Measurements from ENCODE around the gene PPIP5K2. TPM values are rescaled to one million over a fixed set of nuclear protein-coding genes. Genes with fewer than 3 reads are reported as not detected.

The PPIP5K2 gene
- 10 to 100 TPM; 53.5 to 59.0 (median 56.9) TPM for total RNA-seq

- no peak for TF ChIP-seq CTCF (IDR thresholded peaks at IDR 0.05; ENCODE audit: low read depth)
Observed at GRCh38 chr5:103119765-103120606, at the start of gene PPIP5K2, which contains the start of gene GIN1. Gene PPIP5K2, plus strand, starts transcription at chr5:103120301. Its CDS starts 9,289 bp downstream, at chr5:103129590. Gene GIN1, minus strand, starts transcription at chr5:103120138. Its CDS starts 11,431 bp downstream, at chr5:103108707.

GRCh38 chr5:103075442-103075841, 44.7 kb upstream of the PPIP5K2 start:
- TF ChIP-seq CTCF (IDR thresholded peaks at IDR 0.05; ENCODE audit: low read depth) = no peak

- TF ChIP-seq CTCF (IDR thresholded peaks at IDR 0.05; ENCODE audit: low read depth) = no peak
Observed at GRCh38 chr5:103079796-103080195, 40.3 kb upstream of the PPIP5K2 start.

GRCh38 chr5:103086547-103086946, 33.6 kb upstream of the PPIP5K2 start:
- TF ChIP-seq CTCF (IDR thresholded peaks at IDR 0.05; ENCODE audit: low read depth) = no peak

- no peak for TF ChIP-seq CTCF (IDR thresholded peaks at IDR 0.05; ENCODE audit: low read depth)
Observed at GRCh38 chr5:103089272-103089671, 30.8 kb upstream of the PPIP5K2 start.

- no peak for TF ChIP-seq CTCF (IDR thresholded peaks at IDR 0.05; ENCODE audit: low read depth)
Observed at GRCh38 chr5:103090791-103091190, 29.3 kb upstream of the PPIP5K2 start.

GRCh38 chr5:103092676-103093075, 27.4 kb upstream of the PPIP5K2 start:
- TF ChIP-seq CTCF (IDR thresholded peaks at IDR 0.05; ENCODE audit: low read depth) = no peak

All from subcutaneous adipose tissue (tissue), 4 donors.